ENCODE data around the gene HDAC2. TPM values are rescaled to one million over a fixed set of nuclear protein-coding genes. Genes with fewer than 3 reads are reported as not detected.
"Not testable (repeated sequence)": the region's sequence is repeated elsewhere in the genome, so short reads cannot be mapped to it uniquely, and the experiment has no call there.

Gene HDAC2
- total RNA-seq, 1 donor from 2014 or later, result 185 TPM

GRCh38 chr6:113989675-113990074 lies 18.7 kb upstream of the HDAC2 start:
- no peak overlapping the region for H3K4me3 Mint-ChIP-seq (ENCODE audit: unreplicated experiment)
- no peak for DNase-seq (ENCODE audit: low spot score)
- H3K4me1 Mint-ChIP-seq (ENCODE audit: unreplicated experiment), result no peaks in the 10 kb centered on the region
- no peak for TF ChIP-seq CTCF (IDR thresholded peaks at IDR 0.05; ENCODE audit: unreplicated experiment)
- no peaks in the 10 kb centered on the region for H3K36me3 Mint-ChIP-seq (ENCODE audit: low read depth, unreplicated experiment)
- H3K9me3 Mint-ChIP-seq (ENCODE audit: unreplicated experiment), result no peaks in the 10 kb centered on the region
- H3K27ac Mint-ChIP-seq (ENCODE audit: unreplicated experiment), result no peak overlapping the region
- no peaks in the 10 kb centered on the region for H3K27me3 Mint-ChIP-seq (ENCODE audit: unreplicated experiment)

- H3K9me3 Mint-ChIP-seq (ENCODE audit: unreplicated experiment); DNase-seq (ENCODE audit: low spot score); H3K4me3 Mint-ChIP-seq (ENCODE audit: unreplicated experiment); H3K36me3 Mint-ChIP-seq (ENCODE audit: low read depth, unreplicated experiment); H3K27me3 Mint-ChIP-seq (ENCODE audit: unreplicated experiment); H3K27ac Mint-ChIP-seq (ENCODE audit: unreplicated experiment); H3K4me1 Mint-ChIP-seq (ENCODE audit: unreplicated experiment): not testable (repeated sequence)
These were observed 11.7 kb upstream of the HDAC2 start for GRCh38 chr6:113982675-113983074.

DNA sequence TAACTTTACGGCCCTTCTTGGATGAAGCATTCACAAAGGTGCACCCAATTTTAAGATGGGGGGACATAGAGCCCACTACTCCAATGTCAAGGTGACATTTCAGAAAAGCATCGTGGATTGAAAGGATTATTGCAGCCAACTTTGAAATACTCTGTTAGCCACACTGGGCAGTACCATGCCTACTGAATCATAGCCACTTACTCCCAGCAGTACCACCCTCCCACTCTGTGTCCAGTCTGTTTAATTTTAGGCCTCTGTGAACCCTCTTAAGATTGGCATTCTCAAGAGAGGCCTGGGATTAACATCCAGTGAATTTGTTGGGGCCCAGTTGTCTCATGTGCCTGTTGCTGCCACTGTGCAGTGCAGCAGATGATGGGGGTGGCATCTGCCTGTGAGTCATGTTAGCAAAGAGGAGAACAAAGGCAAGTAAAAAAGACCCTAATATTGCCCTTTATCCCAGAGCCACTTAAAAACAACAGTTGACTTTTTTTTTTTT lies 11.2 kb upstream of the HDAC2 start:
- Mint-ChIP-seq H3K27me3 (ENCODE audit: unreplicated experiment) (peaks cover 1% of the 10 kb centered on the region), H3K4me3 (ENCODE audit: unreplicated experiment) (no peak overlapping the region), H3K27ac (ENCODE audit: unreplicated experiment) (no peak overlapping the region), H3K4me1 (ENCODE audit: unreplicated experiment) (no peaks in the 10 kb centered on the region), H3K36me3 (ENCODE audit: low read depth, unreplicated experiment) (no peaks in the 10 kb centered on the region), H3K9me3 (ENCODE audit: unreplicated experiment) (no peaks in the 10 kb centered on the region)
- DNase-seq (ENCODE audit: low spot score), result no peak
- TF ChIP-seq CTCF (IDR thresholded peaks at IDR 0.05; ENCODE audit: unreplicated experiment), result no peak

DNA sequence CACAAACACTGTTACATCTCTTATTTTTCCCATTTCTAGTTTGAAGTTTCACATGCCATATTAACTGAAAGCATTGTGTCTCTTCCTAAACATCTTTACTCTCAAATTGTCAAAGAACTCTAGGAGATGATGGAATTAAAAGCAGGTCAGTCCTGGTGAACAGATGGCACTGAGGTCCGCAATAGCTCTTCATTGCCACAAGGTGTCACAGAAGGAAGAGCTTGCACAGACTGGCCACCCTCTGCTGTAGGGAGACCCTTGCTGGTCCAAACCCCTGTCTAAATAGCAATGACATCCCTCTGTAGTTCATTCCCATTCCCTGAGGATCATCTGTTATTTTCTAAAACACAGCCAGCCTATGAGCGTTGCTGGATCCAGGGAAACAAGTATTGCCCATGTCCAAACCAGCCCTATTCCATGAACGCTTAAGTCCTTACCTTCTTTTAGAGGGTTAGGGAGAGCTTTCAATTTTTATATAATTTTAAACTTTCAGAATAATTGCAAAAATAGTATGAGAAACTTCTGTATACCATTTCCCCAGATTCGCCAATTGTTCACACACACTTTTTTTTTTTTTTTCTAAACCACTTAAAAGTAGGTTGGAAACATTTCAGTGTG lies 10.1 kb upstream of the HDAC2 start:
- TF ChIP-seq CTCF (IDR thresholded peaks at IDR 0.05; ENCODE audit: unreplicated experiment), result peak; percentile 64
- peak; percentile 36 for DNase-seq (ENCODE audit: low spot score)
- H3K27ac Mint-ChIP-seq (ENCODE audit: unreplicated experiment), result no peak overlapping the region
- no peaks in the 10 kb centered on the region for H3K9me3 Mint-ChIP-seq (ENCODE audit: unreplicated experiment)
- H3K4me1 Mint-ChIP-seq (ENCODE audit: unreplicated experiment), result no peaks in the 10 kb centered on the region
- no peaks in the 10 kb centered on the region for H3K36me3 Mint-ChIP-seq (ENCODE audit: low read depth, unreplicated experiment)
- H3K27me3 Mint-ChIP-seq (ENCODE audit: unreplicated experiment), result peaks cover 1% of the 10 kb centered on the region
- H3K4me3 Mint-ChIP-seq (ENCODE audit: unreplicated experiment), result no peak overlapping the region

- DNase-seq (ENCODE audit: low spot score), result no peak
- H3K27ac Mint-ChIP-seq (ENCODE audit: unreplicated experiment), result no peak overlapping the region
- no peaks in the 10 kb centered on the region for H3K9me3 Mint-ChIP-seq (ENCODE audit: unreplicated experiment)
- H3K36me3 Mint-ChIP-seq (ENCODE audit: low read depth, unreplicated experiment), result no peaks in the 10 kb centered on the region
- H3K4me1 Mint-ChIP-seq (ENCODE audit: unreplicated experiment), result no peaks in the 10 kb centered on the region
- H3K27me3 Mint-ChIP-seq (ENCODE audit: unreplicated experiment), result peaks cover 1% of the 10 kb centered on the region
- no peak overlapping the region for H3K4me3 Mint-ChIP-seq (ENCODE audit: unreplicated experiment)
- no peak for TF ChIP-seq CTCF (IDR thresholded peaks at IDR 0.05; ENCODE audit: unreplicated experiment)
These were observed 9.0 kb upstream of the HDAC2 start for GRCh38 chr6:113979937-113980336.
